ENCODE data around the gene SNCA. TPM values are rescaled to one million over a fixed set of nuclear protein-coding genes. Genes with fewer than 3 reads are reported as not detected.
A peak's percentile ranks its signal among the peaks of the same experiment; 100 is the strongest.

SNCA gene
- total RNA-seq, 1 experiment from 2014 or later: 3.1 TPM

DNA sequence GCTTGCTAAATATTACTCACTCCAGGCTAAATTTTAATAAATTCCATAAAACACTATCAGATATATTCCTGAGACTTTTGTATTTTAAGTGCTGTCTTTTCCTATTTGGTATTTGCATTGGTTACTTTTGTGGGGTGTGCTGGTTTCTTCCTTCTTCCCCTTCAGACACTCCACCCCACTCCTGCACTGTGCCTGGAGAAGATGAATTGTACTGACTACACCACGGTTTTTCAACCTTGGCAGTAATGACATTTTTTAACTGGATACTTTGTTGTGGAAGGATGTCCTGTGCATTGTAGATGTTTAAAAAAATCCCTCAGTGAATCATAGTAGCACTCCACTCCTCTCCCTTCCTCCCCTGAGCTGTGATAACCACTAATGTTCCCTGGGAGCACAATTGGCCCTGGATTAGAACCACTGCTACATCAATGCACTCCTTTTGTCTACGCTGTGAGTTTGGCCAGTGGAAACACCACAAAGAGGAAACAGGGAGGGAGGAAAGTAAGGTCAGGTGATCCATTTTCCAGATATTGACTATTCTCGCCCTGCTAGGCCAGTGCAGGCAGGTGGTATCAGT is 36.3 kb downstream of the SNCA start:
- DNase-seq (ENCODE audit: low spot score): no peak
- intact Hi-C loops (cut with micrococcal nuclease; ENCODE audit: unreplicated experiment): no loop called here
- H3K9me3 ChIP-seq (ENCODE audit: low read depth, low read length, poor library complexity, severe bottlenecking): no peaks in the 10 kb centered on the region
- no peak overlapping the region for H3K4me3 ChIP-seq (ENCODE audit: low read depth, low read length, poor library complexity, severe bottlenecking)
- CTCF ChIA-PET: no interaction called here
- TF ChIP-seq, protein P1, sequence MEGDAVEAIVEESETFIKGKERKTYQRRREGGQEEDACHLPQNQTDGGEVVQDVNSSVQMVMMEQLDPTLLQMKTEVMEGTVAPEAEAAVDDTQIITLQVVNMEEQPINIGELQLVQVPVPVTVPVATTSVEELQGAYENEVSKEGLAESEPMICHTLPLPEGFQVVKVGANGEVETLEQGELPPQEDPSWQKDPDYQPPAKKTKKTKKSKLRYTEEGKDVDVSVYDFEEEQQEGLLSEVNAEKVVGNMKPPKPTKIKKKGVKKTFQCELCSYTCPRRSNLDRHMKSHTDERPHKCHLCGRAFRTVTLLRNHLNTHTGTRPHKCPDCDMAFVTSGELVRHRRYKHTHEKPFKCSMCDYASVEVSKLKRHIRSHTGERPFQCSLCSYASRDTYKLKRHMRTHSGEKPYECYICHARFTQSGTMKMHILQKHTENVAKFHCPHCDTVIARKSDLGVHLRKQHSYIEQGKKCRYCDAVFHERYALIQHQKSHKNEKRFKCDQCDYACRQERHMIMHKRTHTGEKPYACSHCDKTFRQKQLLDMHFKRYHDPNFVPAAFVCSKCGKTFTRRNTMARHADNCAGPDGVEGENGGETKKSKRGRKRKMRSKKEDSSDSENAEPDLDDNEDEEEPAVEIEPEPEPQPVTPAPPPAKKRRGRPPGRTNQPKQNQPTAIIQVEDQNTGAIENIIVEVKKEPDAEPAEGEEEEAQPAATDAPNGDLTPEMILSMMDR (conservative IDR thresholded peaks at IDR 0.05; ENCODE audit: low read depth, low read length): no peak
- TF ChIP-seq EZH2 (IDR thresholded peaks at IDR 0.05; ENCODE audit: borderline replicate concordance, low read depth, low read length, poor library complexity, severe bottlenecking): no peak
- H3K36me3 ChIP-seq (ENCODE audit: insufficient read depth, low read length, poor library complexity, severe bottlenecking): no peaks in the 10 kb centered on the region
- POLR2A ChIA-PET (ENCODE audit: low non-redundant PET): no interaction called here
- no peaks in the 10 kb centered on the region for H3K4me1 ChIP-seq (ENCODE audit: insufficient read depth, low read length, poor library complexity, severe bottlenecking)
- H3K27me3 ChIP-seq (replicated peaks; ENCODE audit: insufficient read depth, low read depth, low read length, poor library complexity): no peaks in the 10 kb centered on the region
- BruUV-seq (replicated peaks): no TSS peak
- no peak overlapping the region for H3K27ac ChIP-seq (ENCODE audit: low read depth, low read length, poor library complexity, severe bottlenecking)

DNA sequence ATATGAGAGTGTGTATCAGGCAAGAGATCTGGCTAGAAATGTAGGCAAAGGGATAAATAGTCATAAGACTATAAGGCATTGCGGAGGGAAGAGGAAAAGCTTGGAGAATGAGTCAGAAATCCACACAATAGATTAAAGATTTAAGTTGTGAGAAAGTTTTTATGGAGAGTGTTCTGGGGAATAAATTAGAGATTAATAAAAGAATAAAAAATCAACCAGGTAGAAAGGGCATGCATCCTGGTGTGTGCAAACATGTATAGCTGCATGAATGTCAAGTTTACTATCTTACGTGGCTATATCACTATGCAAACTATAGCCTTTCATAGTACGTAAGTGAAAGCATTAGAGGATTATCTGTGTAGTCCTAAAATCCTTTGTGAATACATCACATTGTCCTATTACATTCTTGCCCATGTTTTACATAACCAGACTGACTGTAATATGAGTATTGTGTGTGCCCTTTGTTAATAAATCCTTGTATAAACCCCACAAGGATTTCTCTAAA is 36.9 kb downstream of the SNCA start:
- POLR2A ChIA-PET (ENCODE audit: low non-redundant PET): no interaction called here

DNA sequence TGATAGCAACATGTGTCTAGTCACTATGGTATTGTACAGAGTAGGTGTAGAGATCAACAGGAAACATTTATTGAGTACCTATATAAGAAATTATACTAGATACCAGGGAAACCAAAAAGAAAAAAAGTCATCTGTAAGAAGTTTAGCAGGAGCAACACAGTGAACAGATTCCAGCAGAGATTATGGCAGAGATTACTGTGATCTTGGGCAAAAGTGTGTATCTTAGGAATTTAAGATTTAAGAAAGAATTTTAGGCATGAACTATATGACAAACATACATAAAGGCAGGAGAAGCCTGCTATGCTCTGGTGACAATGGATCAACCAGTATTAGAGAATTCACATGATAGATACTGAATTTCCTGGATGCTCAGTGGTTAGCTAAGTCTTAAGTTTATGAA is 37.9 kb downstream of the SNCA start:
- ChIA-PET CTCF (no interaction called here), POLR2A (ENCODE audit: low non-redundant PET) (no interaction called here)
- TF ChIP-seq, protein P1 (conservative IDR thresholded peaks at IDR 0.05; ENCODE audit: low read depth, low read length): no peak
- no peak for TF ChIP-seq EZH2 (IDR thresholded peaks at IDR 0.05; ENCODE audit: borderline replicate concordance, low read depth, low read length, poor library complexity, severe bottlenecking)
- no peak overlapping the region for H3K27ac ChIP-seq (ENCODE audit: low read depth, low read length, poor library complexity, severe bottlenecking)
- intact Hi-C loops (cut with micrococcal nuclease; ENCODE audit: unreplicated experiment): no loop called here
- BruUV-seq (replicated peaks): no TSS peak
- H3K4me1 ChIP-seq (ENCODE audit: insufficient read depth, low read length, poor library complexity, severe bottlenecking): no peaks in the 10 kb centered on the region
- no peak for DNase-seq (ENCODE audit: low spot score)
- no peaks in the 10 kb centered on the region for H3K9me3 ChIP-seq (ENCODE audit: low read depth, low read length, poor library complexity, severe bottlenecking)
- no peak overlapping the region for H3K4me3 ChIP-seq (ENCODE audit: low read depth, low read length, poor library complexity, severe bottlenecking)
- H3K27me3 ChIP-seq (replicated peaks; ENCODE audit: insufficient read depth, low read depth, low read length, poor library complexity): no peaks in the 10 kb centered on the region
- H3K36me3 ChIP-seq (ENCODE audit: insufficient read depth, low read length, poor library complexity, severe bottlenecking): no peaks in the 10 kb centered on the region

More for the DNA sequence above, 36.9 kb downstream of the SNCA start:
- no peaks in the 10 kb centered on the region for H3K36me3 ChIP-seq (ENCODE audit: insufficient read depth, low read length, poor library complexity, severe bottlenecking)
- no peaks in the 10 kb centered on the region for H3K4me1 ChIP-seq (ENCODE audit: insufficient read depth, low read length, poor library complexity, severe bottlenecking)
- BruUV-seq (replicated peaks): no TSS peak
- no peaks in the 10 kb centered on the region for H3K27me3 ChIP-seq (replicated peaks; ENCODE audit: insufficient read depth, low read depth, low read length, poor library complexity)
- no peaks in the 10 kb centered on the region for H3K9me3 ChIP-seq (ENCODE audit: low read depth, low read length, poor library complexity, severe bottlenecking)
- intact Hi-C loops (cut with micrococcal nuclease; ENCODE audit: unreplicated experiment): no loop called here
- H3K4me3 ChIP-seq (ENCODE audit: low read depth, low read length, poor library complexity, severe bottlenecking): no peak overlapping the region
- TF ChIP-seq, protein P1 (conservative IDR thresholded peaks at IDR 0.05; ENCODE audit: low read depth, low read length): no peak
- no peak for TF ChIP-seq EZH2 (IDR thresholded peaks at IDR 0.05; ENCODE audit: borderline replicate concordance, low read depth, low read length, poor library complexity, severe bottlenecking)
- CTCF ChIA-PET: no interaction called here
- H3K27ac ChIP-seq (ENCODE audit: low read depth, low read length, poor library complexity, severe bottlenecking): no peak overlapping the region
- DNase-seq (ENCODE audit: low spot score): peak; percentile 6

Data from A673 (cell line).